B cell (primary cell): ENCODE results near the gene MEGF11.

Experiments
- CTCF ChIP-seq: fragments of 200-600 bp; IDR thresholded peaks from one replicate; pipeline ENCODE4 v1.8.0; 2022; ENCODE audit warnings: antibody characterized with exemption, mild to moderate bottlenecking
- EZH2 ChIP-seq: IDR thresholded peaks from 2 replicates; pipeline ENCODE4 v1.6.1; 2012; ENCODE audit warnings: borderline replicate concordance, low read depth, mild to moderate bottlenecking, moderate library complexity, low read length; ENCODE audit not compliant: insufficient read depth, poor library complexity, severe bottlenecking

DNA sequence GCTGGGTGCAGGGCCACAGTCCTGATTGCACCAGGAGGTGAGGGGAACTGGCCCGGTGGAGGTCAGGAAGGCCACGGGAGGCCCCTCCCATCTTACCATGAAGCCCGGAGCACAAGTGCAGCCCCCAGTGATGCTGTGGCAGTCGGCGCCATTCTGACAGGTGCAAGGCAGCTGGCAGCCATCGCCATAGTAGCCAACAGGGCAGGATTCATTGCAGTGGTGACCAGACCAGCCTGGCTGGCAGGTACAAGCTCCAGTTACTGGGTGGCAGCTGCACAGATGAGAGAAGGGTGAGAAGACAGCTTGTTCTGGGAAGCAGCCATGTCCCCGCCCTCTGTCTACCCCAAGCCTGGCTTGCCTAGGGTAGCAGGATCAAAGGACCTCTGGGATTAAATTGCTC, 296.1 kb downstream of the MEGF11 start:
- TF ChIP-seq CTCF (no peak), EZH2 (no peak)
